GM19023 (cell line): ENCODE data around the gene BMPER.

Experiments used
- ATAC-seq: cut with Tn5 transposase; IDR thresholded peaks from one replicate; pipeline ENCODE4 v1.9.1; 2021; ENCODE audit warnings: mild to moderate bottlenecking, moderate library complexity; ENCODE audit not compliant: unreplicated experiment

BMPER gene

GRCh38 chr7:33887266-33887975, 17.9 kb upstream of the BMPER start:
- no peak for ATAC-seq

GRCh38 chr7:33888166-33888565, 17.2 kb upstream of the BMPER start:
- ATAC-seq, result no peak

- ATAC-seq, result no peak
These were observed 12.4 kb upstream of the BMPER start for GRCh38 chr7:33892945-33893344.

- no peak for ATAC-seq
These were observed 12.0 kb upstream of the BMPER start for GRCh38 chr7:33893377-33893776.

GRCh38 chr7:33895025-33895804, 10.1 kb upstream of the BMPER start:
- ATAC-seq, result peak; percentile 98

DNA sequence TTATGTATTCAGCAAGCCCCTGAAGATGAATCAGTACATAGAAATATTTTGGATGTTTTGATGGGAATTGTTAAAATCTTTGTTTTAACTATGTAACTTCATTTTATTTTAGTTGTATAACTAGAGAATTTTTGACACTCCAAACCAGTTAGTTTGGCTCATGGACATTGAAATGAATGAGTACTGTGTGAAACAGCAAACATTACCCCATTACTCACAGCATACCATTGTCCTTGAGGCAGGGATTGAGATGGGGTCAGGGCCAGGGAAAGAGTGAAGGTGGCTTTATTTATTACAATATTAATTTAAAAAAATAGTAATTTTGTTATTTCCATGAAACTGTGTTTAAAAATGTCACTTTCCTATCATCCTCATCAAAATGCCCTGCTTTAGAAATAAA, 4.8 kb upstream of the BMPER start:
- ATAC-seq, result no peak

GRCh38 chr7:33901199-33901598, 4.1 kb upstream of the BMPER start:
- ATAC-seq, result no peak

- no peak for ATAC-seq
These were observed 3.5 kb upstream of the BMPER start for GRCh38 chr7:33901847-33902246.

DNA sequence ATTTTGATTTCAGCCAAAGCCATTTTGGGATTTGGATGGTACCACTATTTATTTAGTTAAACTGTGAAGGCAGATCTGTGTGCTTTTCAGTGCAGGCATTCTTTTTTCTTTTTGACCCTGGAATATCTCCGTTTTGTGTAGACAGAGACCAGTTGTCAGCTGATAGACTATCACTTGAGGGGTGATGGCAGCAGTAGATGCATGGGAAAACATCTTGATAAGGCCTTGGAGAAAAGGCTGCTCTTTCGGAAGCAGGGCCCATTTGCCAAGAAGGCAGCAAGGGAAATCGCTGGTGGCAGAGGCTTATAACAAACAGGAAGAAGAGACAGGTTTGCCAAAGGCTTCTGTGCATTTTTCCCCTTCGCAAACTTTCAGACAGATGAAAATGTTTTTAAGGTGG, 2.6 kb upstream of the BMPER start:
- no peak for ATAC-seq

DNA sequence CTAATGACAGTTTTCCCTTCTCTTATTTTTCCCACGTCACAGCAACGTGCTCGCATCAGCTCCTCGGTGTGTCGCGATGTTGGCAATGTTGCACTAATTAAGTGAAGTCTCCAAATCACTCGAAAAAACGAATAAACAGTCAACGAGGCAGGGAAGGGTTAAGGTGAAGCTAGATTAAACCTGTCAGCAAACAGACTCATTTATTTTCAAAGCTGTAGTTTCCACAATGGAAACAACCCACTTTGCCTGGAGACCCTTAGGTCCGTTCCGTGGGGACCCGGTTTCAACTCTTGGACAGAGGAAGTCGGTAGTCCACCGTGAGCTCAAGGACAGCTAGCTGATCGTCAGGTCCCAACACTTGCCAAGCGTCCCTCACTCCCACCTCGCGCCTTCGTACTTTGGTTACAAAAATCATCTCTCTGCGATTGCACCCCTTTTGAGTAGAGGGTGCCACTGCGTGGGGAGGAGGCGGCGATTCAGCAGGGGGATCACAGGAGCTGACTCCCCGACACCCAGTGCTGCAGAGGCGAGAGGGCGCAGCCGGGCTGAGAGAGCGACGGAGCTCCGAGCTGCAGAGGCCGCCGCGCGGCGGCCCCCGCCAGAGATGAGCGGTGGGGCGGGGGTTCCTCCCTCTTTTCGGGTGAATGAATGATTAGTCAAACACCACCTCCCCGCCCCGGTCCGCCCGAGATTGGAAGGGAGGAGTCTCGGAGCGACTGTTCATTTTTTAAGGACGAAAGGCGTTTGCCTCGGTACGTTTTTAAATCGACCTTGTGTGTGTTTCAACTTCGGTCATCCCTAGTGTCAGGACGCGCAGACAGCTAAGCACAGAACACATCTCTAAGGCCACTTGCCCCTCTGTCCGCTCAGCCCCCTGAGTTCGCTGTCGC, 1.3 kb upstream of the BMPER start:
- ATAC-seq, result no peak

DNA sequence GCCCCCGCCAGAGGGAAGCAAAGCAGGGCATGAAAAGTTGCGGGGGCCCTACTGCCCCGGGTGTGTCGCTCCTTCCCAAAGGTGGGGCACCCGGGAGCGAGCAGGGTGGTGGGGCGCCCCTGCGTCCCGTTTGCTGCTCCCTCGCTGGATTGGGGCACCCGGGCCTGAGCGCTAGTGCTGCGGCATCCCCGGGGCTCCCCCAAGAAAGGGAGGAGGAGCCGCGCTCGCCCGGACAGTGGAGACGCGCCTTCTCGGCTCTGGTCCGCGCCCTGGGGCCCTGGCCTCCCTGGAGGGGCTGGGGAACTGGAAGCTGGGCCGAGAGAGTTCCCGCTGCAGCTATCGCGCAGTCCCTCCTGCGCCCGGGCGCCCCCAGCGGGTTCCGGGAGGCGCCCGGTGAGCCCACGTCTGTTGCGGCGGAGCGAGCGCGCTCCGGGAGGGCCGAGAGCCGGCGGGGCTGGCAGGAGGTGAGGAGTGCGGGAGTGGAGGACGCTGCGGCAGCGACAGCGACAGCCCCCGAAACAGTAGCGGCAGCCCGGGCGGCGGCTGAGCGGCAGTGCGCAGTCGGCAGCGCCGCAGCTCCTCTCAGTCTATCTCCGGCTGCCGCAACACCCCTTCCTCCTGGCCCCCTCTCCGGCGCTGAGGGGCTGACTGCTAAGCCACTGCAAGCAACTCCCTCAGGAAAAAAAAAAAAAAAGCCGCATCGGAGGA, 504 bp upstream of the BMPER start:
- ATAC-seq, result no peak

DNA sequence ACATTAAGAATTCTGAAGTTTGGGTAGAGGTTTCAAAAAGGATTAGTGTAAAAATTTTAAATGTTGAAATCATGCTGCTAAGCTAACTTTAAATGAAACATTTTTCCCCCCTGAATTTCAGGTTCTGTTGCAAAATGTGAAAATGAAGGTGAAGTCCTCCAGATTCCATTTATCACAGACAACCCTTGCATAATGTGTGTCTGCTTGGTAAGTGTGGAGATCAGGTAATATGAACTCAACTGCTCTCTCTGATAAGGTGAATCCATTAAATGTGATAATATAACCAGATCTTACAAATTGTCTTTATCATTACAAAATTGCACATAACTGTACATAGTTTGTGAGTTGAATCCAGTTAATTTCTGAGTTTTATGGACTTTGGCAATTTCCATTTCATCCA, 1.4 kb downstream of the BMPER start:
- no peak for ATAC-seq

DNA sequence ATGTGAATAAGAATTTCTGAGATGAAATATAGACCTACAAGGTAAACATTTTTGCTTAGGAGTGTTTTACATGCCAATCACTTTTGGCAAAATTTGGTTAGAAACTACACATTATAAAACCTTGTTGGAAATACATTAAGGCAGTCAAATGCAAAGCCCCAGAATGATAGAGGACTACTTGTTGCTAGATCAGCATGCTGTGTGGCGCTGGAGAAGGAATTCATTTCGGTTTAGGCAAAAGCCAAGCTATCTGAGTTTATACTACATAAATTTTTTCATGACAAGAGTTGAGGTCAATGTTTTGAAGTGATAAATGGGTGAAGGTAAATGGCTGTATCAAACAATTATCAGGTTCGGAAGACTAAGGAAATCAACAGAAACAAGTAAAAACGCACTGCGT, 2.3 kb downstream of the BMPER start:
- ATAC-seq, result no peak

GRCh38 chr7:33909318-33909717, 4.0 kb downstream of the BMPER start:
- no peak for ATAC-seq

DNA sequence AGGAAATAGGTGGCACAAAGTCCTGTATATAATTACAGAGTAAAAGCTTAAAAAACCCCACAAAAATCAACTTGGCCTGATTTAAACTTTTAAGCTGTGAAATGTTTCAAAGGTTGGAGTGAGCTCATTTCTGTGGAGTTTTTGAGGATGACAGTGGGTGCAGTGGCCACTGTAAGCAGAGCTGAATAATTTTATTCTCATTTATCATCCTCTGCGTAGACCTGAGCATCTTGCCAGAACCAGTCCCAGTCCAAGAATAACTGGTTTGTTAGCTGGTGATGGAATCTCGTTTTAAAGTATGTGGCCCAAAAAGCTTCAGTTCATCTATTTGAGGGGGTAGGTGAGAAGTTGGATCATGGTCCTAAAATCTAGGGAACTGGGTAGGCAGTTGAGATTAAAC, 4.4 kb downstream of the BMPER start:
- no peak for ATAC-seq

- ATAC-seq, result no peak
These were observed 5.4 kb downstream of the BMPER start for GRCh38 chr7:33910756-33911155.

GRCh38 chr7:33916357-33917081, 11.2 kb downstream of the BMPER start:
- no peak for ATAC-seq

DNA sequence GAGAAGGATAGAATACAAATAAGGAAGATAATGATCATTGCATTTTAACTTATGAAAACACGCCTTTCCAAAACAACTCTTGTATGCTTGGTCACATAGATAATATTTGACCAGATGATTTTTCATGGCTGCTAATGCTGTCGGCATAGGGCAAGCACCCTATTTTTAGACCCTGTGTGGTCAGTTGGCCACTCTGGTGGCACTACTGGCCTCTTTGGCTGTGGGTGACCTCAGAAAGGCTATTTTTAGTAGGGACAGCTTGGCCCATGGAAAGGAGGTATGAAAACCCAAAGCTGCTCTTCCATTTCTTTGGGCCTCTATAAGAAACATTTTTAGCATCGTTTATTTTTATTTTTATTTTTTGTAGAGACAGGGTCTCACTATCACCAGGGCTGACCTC, 12.3 kb downstream of the BMPER start:
- ATAC-seq, result no peak

DNA sequence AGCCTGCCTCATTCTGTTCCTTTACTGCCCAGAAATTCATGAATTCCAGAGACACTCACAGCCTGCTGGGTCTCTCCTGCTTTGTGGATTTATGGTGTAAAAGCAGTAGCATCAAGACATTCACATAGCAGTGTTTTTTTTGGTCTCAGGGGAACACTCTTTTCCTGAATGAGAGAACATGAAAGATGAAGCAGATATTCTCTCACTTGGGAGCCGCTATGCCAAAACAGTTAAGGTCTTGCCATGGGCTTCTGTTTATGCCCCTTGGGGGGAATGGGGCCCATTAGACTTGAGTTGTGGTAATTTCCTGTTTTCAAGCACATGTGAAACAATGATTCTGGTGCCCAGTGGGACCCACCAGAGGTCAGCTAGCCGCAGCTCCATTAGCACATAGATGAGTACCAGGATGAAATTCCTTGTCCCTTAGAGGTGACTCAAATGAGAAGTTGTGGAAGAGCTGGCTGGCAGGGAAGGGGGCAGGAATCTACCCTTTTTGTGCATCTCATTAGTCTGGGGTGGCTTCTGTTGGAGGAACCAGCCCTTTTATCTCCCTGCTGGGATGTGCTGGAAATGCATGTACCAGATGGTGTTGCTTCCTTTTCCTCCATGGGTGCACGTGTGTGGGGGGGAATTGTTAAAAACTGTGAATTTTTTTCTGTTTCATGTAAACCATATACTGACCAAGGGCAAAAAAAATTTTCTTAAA, 13.3 kb downstream of the BMPER start:
- no peak for ATAC-seq

- ATAC-seq, result no peak
These were observed 14.1 kb downstream of the BMPER start for GRCh38 chr7:33919449-33919848.
